Kidney epithelial cell (primary cell): ENCODE data around the gene TAF11L3. TPM values are rescaled to one million over a fixed set of nuclear protein-coding genes. Genes with fewer than 3 reads are reported as not detected.
"Not testable (repeated sequence)": the region's sequence is repeated elsewhere in the genome, so short reads cannot be mapped to it uniquely, and the experiment has no call there.

ENCODE experiments used
- DNase-seq: peaks from one replicate; pipeline ENCODE4 v3.0.0-alpha.2; 2010; ENCODE audit warnings: low read depth
- H3K27me3 ChIP-seq: 2 replicates; pipeline ENCODE4 v1.6.0; 2011; ENCODE audit warnings: low read length; ENCODE audit not compliant: control insufficient read depth, insufficient read depth
- H3K36me3 ChIP-seq: 2 replicates; pipeline ENCODE4 v1.5.1; 2011; ENCODE audit warnings: low read length; ENCODE audit not compliant: control insufficient read depth, insufficient read depth
- H3K4me3 ChIP-seq: 2 replicates; pipeline ENCODE4 v1.5.1; 2011; ENCODE audit warnings: low read depth, mild to moderate bottlenecking, control low read depth, low read length
- total RNA-seq: library from RNA; depleted of rRNA; stranded (reverse); fragments of >200 nt; gene quantifications from 2 replicates; pipeline ENCODE4 v1.2.3, GENCODE V29; 2015

Gene TAF11L3
- total RNA-seq, 1 donor from 2014 or later = not detected

DNA sequence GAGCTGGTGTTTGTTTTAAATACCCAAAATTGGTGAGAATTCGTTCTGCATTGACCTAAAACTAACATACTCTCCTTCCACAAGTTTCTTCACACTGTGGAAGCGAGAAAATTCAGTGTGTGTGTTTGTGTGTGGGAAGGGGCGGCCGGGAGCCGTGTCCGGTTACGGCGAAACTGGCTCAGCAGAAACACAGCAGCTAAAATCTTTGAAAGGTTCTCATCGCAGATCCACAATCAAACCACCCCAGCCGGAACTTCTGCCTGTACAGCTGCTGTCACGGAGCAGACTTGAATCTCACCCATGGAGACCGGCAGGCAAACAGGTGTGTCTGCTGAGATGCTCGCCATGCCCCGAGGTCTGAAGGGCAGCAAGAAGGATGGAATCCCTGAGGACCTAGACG is 10.2 kb downstream of the TAF11L3 start, which contains the start of gene TAF11L6:
Gene TAF11L6, plus strand, starts transcription at position 301 of the 400 bp plus-strand sequence.
- H3K4me3 ChIP-seq, H3K36me3 ChIP-seq, DNase-seq, H3K27me3 ChIP-seq: not testable (repeated sequence)

Other genes starting within 250 kb of the TAF11L3 start
- gene TAF11L2, start 20.1 kb upstream of the TAF11L3 start, total RNA-seq = not detected in 2 replicates
- not detected in 2 replicates for gene TAF11L4, start 3.4 kb downstream of the TAF11L3 start, total RNA-seq
- not detected in 2 replicates for gene TAF11L5, start 6.9 kb downstream of the TAF11L3 start, total RNA-seq
- gene TAF11L6, start 10.3 kb downstream of the TAF11L3 start, total RNA-seq = not detected in 2 replicates
- not detected in 2 replicates for gene TAF11L7, start 67.4 kb downstream of the TAF11L3 start, total RNA-seq
- not detected in 2 replicates for gene TAF11L8, start 72.6 kb downstream of the TAF11L3 start, total RNA-seq
- gene TAF11L9, start 76.0 kb downstream of the TAF11L3 start, total RNA-seq = not detected in 2 replicates
- not detected in 2 replicates for gene TAF11L10, start 79.5 kb downstream of the TAF11L3 start, total RNA-seq
- not detected in 2 replicates for gene TAF11L11, start 85.8 kb downstream of the TAF11L3 start, total RNA-seq
- gene TAF11L12, start 92.0 kb downstream of the TAF11L3 start, total RNA-seq = not detected in 2 replicates
- gene TAF11L13, start 113.7 kb downstream of the TAF11L3 start, total RNA-seq = not detected in 2 replicates
- gene TAF11L14, start 116.1 kb downstream of the TAF11L3 start, total RNA-seq = not detected in 2 replicates